HEK293T (cell line): ENCODE data around the gene MAP2K3.

Experiments
- CTCF ChIA-PET: fragments of 350-600 bp; formaldehyde crosslinking; extraction: SDS; loops from one replicate; lab custom pipeline; 2021; ENCODE audit warnings: antibody characterized with exemption, inconsistent platforms; lab: Yijun Ruan, JAX
- POLR2A ChIA-PET: fragments of 350-600 bp; formaldehyde crosslinking; extraction: SDS; loops from one replicate; lab custom pipeline; 2020; ENCODE audit warnings: antibody characterized with exemption, inconsistent platforms; lab: Yijun Ruan, JAX
- DNase-seq: peaks from one replicate; pipeline ENCODE4 v3.0.0; 2012; ENCODE audit warnings: mixed read lengths; ENCODE audit errors: extremely low spot score
- ARNT ChIP-seq: fragments of 450-650 bp; IDR thresholded peaks from 2 replicates; pipeline ENCODE4 v1.6.1; 2017; ENCODE audit warnings: mild to moderate bottlenecking
- BHLHE40 ChIP-seq: fragments of 450-650 bp; IDR thresholded peaks from 2 replicates; pipeline ENCODE4 v1.6.1; 2016; ENCODE audit warnings: mild to moderate bottlenecking, moderate library complexity, borderline replicate concordance
- CTBP1 ChIP-seq: fragments of 450-650 bp; IDR thresholded peaks from 2 replicates; pipeline ENCODE4 v1.6.1; 2016; ENCODE audit warnings: borderline replicate concordance
- ELF4 ChIP-seq: fragments of 450-650 bp; IDR thresholded peaks from 2 replicates; pipeline ENCODE4 v1.6.1; 2017; ENCODE audit warnings: antibody characterized with exemption
- FOXA1 ChIP-seq: fragments of 450-650 bp; IDR thresholded peaks from 2 replicates; pipeline ENCODE4 v1.6.1; 2016; ENCODE audit warnings: mild to moderate bottlenecking
- FOXK2 ChIP-seq: fragments of 450-650 bp; IDR thresholded peaks from 2 replicates; pipeline ENCODE4 v1.6.1; 2016; ENCODE audit warnings: mild to moderate bottlenecking
- FOXM1 ChIP-seq: fragments of 450-650 bp; IDR thresholded peaks from 2 replicates; pipeline ENCODE4 v1.6.1; 2017; ENCODE audit warnings: mild to moderate bottlenecking, borderline replicate concordance
- HDGF ChIP-seq: fragments of 450-650 bp; IDR thresholded peaks from 2 replicates; pipeline ENCODE4 v1.6.1; 2017; ENCODE audit warnings: antibody characterized with exemption, borderline replicate concordance
- L3MBTL2 ChIP-seq: fragments of 450-650 bp; conservative IDR thresholded peaks from 2 replicates; pipeline ENCODE4 v1.6.1; 2016; ENCODE audit warnings: mild to moderate bottlenecking
- LEF1 ChIP-seq: fragments of 450-650 bp; IDR thresholded peaks from 2 replicates; pipeline ENCODE4 v1.6.1; 2017; ENCODE audit warnings: mild to moderate bottlenecking, borderline replicate concordance
- NFRKB ChIP-seq: fragments of 450-650 bp; IDR thresholded peaks from 2 replicates; pipeline ENCODE4 v1.6.1; 2016; ENCODE audit warnings: mild to moderate bottlenecking, moderate library complexity
- SP1 ChIP-seq: fragments of 450-650 bp; IDR thresholded peaks from 2 replicates; pipeline ENCODE4 v1.6.1; 2017
- SUZ12 ChIP-seq: fragments of 450-650 bp; IDR thresholded peaks from 2 replicates; pipeline ENCODE4 v1.6.1; 2016; ENCODE audit warnings: mild to moderate bottlenecking
- TARDBP ChIP-seq: fragments of 450-650 bp; IDR thresholded peaks from 2 replicates; pipeline ENCODE4 v1.6.1; 2016
- ZNF384 ChIP-seq: fragments of 450-650 bp; IDR thresholded peaks from 2 replicates; pipeline ENCODE4 v1.6.1; 2016
- TF ChIP-seq, protein P1 (sequence below): fragments of 450-650 bp; IDR thresholded peaks from 2 replicates; pipeline ENCODE4 v1.6.1; 2016

The MAP2K3 gene

DNA sequence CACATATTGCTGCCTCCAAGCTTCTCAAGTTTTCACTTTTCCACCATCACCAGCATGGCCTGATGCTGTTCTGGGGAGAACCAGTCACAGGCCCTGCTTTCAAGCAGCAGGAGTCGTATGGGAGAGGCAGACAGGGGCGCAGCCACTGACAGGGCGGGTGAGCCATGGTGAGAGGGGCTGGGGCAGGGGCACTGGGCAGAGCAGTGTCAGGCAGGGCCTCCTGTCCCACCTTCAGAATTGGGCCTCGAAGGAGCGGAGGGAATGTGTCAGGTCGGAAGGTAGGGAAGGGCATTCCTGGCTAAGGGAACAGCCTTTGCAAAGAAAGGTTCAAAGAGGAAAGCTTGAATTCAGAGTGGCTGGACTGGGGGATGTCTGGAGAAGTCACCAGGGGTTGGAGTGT is 4.9 kb upstream of the MAP2K3 start:
- POLR2A ChIA-PET = interaction anchor here (1.2 kb wide), 1 partner anchor 26 kb away, joined by 3 read pairs; the partner anchor contains the start of gene NATD1
- DNase-seq = no peak
- no peak for TF ChIP-seq HDGF
- TF ChIP-seq, protein P1, sequence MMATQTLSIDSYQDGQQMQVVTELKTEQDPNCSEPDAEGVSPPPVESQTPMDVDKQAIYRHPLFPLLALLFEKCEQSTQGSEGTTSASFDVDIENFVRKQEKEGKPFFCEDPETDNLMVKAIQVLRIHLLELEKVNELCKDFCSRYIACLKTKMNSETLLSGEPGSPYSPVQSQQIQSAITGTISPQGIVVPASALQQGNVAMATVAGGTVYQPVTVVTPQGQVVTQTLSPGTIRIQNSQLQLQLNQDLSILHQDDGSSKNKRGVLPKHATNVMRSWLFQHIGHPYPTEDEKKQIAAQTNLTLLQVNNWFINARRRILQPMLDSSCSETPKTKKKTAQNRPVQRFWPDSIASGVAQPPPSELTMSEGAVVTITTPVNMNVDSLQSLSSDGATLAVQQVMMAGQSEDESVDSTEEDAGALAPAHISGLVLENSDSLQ = no peak
- no peak for TF ChIP-seq LEF1
- TF ChIP-seq TARDBP = no peak
- TF ChIP-seq CTBP1 = no peak
- no peak for TF ChIP-seq SP1
- TF ChIP-seq ARNT = no peak
- no peak for TF ChIP-seq FOXA1
- no peak for TF ChIP-seq FOXK2
- no peak for TF ChIP-seq NFRKB
- CTCF ChIA-PET = interaction anchor here (0.7 to 1.8 kb wide), 5 partner anchors 10 to 234 kb away, joined by 3 to 4 read pairs (median 3); no protein-coding TSS in a partner anchor

DNA sequence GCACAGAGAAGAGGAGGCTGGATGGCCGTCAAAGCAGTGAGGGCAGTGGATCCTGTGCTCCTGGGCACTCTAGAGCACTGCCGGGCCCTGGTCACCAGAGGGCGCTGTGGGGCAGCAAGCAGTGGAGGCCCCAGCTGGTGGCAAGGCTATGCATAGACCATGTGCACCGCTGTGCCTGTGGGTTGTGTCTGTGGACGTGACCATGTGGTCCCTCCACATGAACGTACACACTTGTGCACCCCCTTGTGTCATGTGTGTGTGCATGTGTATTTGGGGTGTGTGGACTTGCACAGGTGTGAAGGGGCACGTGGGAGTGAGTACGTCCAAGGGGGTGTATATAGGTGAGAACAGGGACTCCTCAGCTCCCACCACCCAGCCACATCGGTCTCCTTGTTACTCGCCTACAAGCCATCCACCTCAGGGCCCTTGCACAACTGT is 4.4 kb upstream of the MAP2K3 start:
- ChIA-PET POLR2A (no interaction called here), CTCF (interaction anchor here (0.7 to 1.8 kb wide), 4 partner anchors 11 to 233 kb away, joined by 3 to 4 read pairs (median 3); no protein-coding TSS in a partner anchor)
- TF ChIP-seq ARNT = peak; percentile 7; the same call in 1 of the 2 replicates
- peak; percentile 71; the same call in 1 of the 2 replicates for TF ChIP-seq L3MBTL2
- no peak for TF ChIP-seq FOXK2
- TF ChIP-seq TARDBP = no peak
- 0 out of 2 replicates have a peak, but pooled peaks have one; percentile 35 for TF ChIP-seq HDGF
- peak; percentile 88 for DNase-seq

DNA sequence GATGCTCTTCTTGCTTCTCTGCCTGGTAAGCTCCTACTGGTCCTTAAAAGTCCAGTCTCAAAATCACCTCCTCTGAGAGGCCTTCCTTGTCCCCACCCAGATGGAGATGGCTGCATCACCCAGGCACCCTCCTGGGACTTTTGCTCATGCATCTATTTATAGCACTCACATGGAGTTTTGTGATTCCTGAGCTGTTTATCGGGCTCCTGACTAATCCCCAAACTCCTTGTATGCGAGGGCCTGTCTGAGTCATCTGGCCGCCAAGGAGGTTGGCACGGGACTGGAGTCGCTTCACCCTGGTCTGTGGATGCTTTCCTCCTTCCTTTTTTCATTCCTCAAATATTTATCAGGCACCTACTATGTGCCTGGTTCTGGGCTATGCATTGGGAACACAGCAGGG is 2.3 kb upstream of the MAP2K3 start:
- CTCF ChIA-PET = interaction anchor here (0.6 kb wide), 2 partner anchors 175 to 430 kb away, joined by 3 to 4 read pairs; no protein-coding TSS in a partner anchor
- TF ChIP-seq FOXK2 (no peak), L3MBTL2 (no peak)
- POLR2A ChIA-PET = no interaction called here
- DNase-seq = no peak

GRCh38 chr17:21282850-21283249 is 1.7 kb upstream of the MAP2K3 start:
- DNase-seq = no peak
- POLR2A ChIA-PET = interaction anchor here (0.8 kb wide), 1 partner anchor 241 kb away, joined by 3 read pairs; no protein-coding TSS in a partner anchor
- CTCF ChIA-PET = interaction anchor here (0.6 kb wide), 1 partner anchor 174 kb away, joined by 3 read pairs; no protein-coding TSS in a partner anchor
- no peak for TF ChIP-seq ARNT
- TF ChIP-seq BHLHE40 = no peak

DNA sequence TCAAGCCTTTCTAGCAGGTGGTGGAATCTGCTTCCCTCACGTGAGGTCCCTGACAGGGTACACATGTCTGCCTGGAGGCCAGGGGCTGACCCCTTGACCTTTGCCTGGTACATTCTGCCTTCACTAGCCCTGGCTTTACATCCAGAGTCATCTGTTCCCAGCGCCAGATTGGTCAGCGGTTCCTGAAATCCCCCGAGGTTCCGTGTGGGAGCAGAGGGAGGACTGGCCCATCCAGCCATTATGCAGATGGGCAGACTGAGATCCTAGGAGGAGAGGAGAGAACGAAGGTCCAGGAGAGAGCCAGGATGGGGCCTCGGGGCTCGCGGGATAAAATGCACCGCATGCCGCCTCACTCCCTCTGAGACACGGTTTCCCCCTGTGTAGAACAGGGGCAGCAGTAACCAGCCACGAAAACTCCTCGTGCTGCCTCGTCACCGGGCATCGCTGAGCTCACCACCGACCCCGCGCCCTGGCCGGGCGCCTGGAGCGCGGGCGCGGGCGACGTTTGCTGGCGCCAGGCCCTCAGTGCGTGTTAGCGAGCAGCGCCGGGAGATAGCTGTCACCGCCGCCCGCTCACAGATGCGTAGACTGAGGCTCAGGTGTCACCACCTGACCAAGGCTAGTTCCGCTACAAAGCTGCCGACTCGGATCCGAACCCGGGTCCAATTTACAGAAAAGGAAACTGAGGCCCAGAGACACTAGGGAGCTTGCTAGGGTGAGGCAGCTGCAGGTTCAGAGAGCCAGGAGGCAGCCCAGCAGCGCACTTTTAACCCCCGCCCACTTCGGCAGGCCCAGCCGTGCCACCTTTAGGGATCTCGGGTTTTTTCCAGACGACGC is 811 bp upstream of the MAP2K3 start:
- ChIA-PET CTCF (no interaction called here), POLR2A (interaction anchor here (0.8 to 1.1 kb wide), 3 partner anchors 8 to 242 kb away, joined by 3 to 5 read pairs (median 4); partner anchors contain the start of gene USP22)
- TF ChIP-seq FOXM1 (no peak), ZNF384 (no peak), CTBP1 (no peak), ARNT (no peak), LEF1 (no peak), L3MBTL2 (no peak), SUZ12 (no peak)
- DNase-seq = no peak

- ChIA-PET CTCF (interaction anchor here (0.6 to 0.9 kb wide), 3 partner anchors 9 to 240 kb away, joined by 3 read pairs; no protein-coding TSS in a partner anchor), POLR2A (interaction anchor here (0.7 to 2.8 kb wide), 2 partner anchors 9 to 10 kb away, joined by 4 to 20 read pairs; no protein-coding TSS in a partner anchor)
- DNase-seq = no peak
Observed at GRCh38 chr17:21285164-21286065, 904 bp downstream of the MAP2K3 start.

GRCh38 chr17:21286066-21286770 is 1.7 kb downstream of the MAP2K3 start:
- TF ChIP-seq HDGF (peak; percentile 89; the same call in 1 of the 2 replicates), BHLHE40 (no peak), L3MBTL2 (peak; percentile 38)
- ChIA-PET CTCF (interaction anchor here (0.6 to 0.8 kb wide), 2 partner anchors 125 to 239 kb away, joined by 3 read pairs; no protein-coding TSS in a partner anchor), POLR2A (interaction anchor here (2.8 kb wide), 1 partner anchor 10 kb away, joined by 20 read pairs; no protein-coding TSS in a partner anchor)
- peak; percentile 64 for DNase-seq

More at GRCh38 chr17:21285164-21286065, 904 bp downstream of the MAP2K3 start:
- no peak for TF ChIP-seq ZNF384
- TF ChIP-seq HDGF = peak; percentile 33; the same call in 1 of the 2 replicates
- no peak for TF ChIP-seq ELF4
- TF ChIP-seq CTBP1 = no peak
